ENCODE results near the gene MMAB.

The MMAB gene

DNA sequence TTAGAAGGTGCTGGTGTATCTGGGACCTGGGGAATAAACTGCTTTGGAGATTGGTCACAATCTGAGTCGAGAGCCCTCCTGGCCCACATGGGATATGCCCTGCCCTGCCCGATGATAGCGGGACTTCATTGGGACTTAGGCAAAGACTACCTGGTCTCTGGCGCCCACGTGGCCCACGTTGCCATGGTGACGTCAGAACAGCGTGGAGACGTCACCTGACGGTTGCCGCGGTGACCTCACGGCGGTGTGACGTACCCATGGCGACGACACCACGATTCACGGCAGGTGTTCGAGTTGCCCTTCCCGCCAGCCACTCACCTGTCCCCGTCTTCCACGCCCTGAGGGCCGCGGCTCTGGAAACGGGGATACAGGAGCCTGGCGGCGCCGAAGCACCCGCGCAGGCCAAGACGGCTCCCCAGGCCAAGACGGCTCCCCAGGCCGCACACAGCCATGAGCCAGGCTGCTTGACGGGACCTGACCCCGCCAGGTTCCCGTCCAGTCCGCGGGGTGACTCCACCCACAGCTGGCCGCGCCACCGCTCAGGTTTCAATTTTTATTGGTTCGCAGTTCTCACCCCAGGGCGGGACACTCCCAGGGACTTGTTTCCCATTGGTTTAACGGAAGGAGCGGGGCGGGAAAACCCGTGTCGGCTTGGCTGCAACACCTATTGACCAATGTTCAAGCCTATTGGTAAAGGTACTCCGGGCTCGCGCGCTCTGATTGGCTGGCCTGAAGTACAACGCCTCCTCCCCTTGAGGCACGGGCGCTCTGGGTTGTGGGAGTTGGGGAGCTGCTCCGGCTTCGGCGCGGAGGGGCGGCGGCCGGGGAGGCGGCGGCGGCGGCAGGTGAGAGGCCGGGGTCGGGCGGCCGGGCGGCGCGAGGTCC lies at the start of gene MMAB, which contains the start of gene MVK:
TSS of gene MMAB (minus strand) at position 476 of the 885 bp plus-strand sequence. CDS start at position 452, 24 bp downstream.
TSS of gene MVK (plus strand) at position 766 of the 885 bp plus-strand sequence. CDS start 1,029 bp downstream, outside the sequence.
- peak; percentile 96 for DNase-seq
- ATAC-seq: peak; percentile 96

DNA sequence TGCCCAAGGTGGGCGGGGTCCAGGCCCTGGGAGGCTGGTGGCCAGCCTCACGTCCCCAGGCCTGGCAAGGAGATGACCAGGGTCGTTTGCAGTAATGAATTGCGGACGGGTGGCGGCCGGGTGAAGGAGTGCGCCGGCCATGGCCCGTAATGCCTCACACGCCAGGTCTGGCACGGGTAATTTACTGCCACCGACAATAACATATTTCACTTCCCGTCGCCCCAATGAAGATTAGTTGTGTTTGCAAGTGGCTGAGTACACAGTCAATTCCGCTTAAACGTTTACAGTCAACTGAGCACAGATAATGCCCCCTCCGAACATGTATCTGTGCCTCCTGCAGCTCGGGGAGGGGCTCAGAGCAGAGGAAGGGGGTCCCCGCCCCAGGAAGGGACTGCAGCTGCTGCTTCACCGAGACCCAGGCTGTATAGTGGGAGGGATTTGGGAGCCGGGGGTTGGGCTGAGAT lies 48.6 kb upstream of the MMAB start:
- DNase-seq (no peak), ATAC-seq (no peak)

GRCh38 chr12:109621211-109621694 lies 47.9 kb upstream of the MMAB start:
- ATAC-seq (no peak), DNase-seq (no peak)

DNA sequence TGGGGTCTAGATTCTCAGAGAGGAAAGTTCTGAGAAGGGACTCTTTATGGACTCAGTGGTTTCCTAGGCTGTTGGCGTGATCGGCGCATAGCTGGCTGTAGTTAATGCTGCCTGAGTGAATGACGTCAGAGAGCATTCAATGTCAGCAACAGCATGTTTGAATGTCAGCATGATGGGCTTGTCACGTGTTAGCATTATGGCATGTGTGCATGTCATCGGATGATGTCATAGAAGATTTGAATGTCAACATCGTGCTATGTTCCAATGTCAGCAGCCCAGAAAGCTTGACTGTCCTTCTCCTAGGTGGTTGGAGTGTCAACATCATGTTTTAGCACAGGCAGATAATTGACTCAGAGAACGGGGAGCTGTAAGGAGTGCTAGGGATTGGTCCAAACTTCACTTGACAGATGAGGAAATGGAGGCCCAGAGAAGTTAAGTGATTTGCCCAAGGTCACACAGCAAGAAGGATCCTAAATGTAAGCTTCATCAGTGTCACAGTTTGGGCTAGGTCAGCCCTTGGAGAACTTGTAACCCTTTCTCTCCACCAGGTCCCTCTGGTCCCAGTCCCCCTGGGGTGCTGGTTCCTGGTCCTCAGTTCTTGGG lies 45.8 kb upstream of the MMAB start:
- ATAC-seq: no peak
- no peak for DNase-seq

- DNase-seq: no peak
- no peak for ATAC-seq
These were observed 44.8 kb upstream of the MMAB start for GRCh38 chr12:109618082-109618481.

- ATAC-seq: no peak
These were observed 44.2 kb upstream of the MMAB start for GRCh38 chr12:109617491-109617890.

DNA sequence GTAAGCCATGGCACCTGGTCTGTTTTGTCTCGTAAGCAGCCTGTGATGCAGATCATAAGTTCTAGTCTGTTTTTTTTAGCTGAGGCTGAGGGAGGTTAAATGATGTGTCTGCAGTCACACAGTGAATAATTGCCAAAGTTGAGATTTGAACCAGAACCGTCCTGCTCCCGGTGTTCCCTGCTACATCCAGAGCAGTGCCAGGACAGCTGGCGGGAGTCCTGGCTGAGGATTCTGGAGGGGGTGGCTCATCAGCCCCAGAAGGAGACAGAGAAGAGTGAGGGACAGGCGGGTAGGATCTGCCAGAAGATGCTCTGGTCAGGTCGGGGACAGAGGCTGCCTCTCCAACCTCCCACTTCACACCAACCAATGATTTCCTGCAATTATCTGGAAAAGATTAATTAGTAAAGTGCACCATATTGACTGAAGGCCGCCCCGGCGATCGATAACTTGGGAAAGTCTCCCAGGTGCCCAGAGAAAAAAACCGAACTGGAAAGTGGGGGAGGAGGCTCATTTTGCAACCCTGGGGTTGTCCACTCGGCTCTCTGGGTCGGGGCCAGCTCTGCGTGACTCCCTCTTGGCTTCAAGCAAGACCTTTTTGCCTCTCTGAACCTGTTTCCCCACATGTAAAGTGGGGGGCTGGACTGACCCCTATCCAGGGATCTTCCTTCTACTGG lies 42.4 kb upstream of the MMAB start:
- ATAC-seq (no peak), DNase-seq (no peak)

More at GRCh38 chr12:109617491-109617890, 44.2 kb upstream of the MMAB start:
- DNase-seq: no peak

GRCh38 chr12:109613649-109614455 lies 40.5 kb upstream of the MMAB start:
- DNase-seq (no peak), ATAC-seq (no peak)

- DNase-seq (no peak), ATAC-seq (no peak)
These were observed 39.7 kb upstream of the MMAB start for GRCh38 chr12:109612975-109613502.

GRCh38 chr12:109612003-109612402 lies 38.7 kb upstream of the MMAB start:
- no peak for ATAC-seq
- no peak for DNase-seq

DNA sequence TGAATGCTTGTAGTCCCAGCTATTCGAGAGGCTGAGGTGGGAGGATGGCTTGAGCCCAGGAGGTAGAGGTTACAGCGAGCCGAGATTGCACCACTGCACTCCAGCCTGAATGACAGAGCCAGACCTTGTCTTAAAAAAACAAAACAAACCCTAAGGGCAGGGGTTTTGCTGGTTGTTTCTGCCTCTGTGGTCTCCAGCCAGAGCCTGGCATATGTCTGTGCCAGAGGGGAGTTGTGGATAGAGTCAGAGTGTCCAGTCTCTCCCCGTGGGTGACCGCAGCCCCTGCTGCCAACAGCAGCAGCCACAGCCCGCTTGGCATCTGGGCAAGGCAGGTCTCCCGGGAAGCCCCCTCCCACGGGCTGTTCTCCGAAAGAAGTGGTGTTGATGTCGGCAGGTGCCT lies 37.9 kb upstream of the MMAB start:
- no peak for ATAC-seq

DNA sequence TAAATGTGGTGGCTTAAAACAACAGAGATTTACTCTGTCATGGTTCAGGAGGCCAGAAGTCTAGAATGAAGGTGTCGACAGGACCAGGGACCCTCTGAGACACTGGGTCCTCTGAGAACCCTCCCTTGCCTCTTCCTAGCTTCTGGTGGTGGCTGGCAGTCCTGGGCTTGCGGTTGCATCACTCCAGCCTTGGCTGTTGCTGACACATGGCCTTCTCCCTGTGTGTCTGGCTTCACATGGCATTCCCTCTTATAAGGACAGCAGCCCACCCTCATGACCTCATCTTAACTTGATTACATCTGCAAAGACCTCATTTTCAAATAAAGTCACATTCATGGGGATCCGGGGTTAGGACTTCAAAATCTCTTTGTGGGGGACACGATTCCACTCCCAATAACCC lies 37.2 kb upstream of the MMAB start:
- ATAC-seq (no peak), DNase-seq (no peak)

More for the DNA sequence above, 37.9 kb upstream of the MMAB start:
- DNase-seq: no peak

DNA sequence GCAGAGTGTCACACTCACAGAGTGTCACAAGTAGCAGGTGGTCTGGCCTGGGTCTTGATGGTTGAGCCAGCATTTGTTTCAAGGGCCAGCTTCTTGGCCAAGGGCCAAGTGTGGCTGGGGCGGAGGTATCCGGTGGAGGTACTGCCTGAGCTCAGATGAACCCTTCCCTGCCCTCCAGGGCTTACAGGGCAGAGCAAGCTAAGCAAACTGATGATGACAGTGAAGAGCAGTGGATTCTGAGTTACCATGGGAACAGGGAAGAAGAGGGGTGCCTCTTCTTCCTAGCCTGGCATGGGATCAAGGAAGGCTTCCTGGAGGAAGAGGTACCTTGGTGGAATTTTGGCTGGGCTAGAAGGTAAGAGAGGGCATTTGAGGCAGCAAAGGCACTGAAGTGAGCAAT lies 36.0 kb upstream of the MMAB start:
- no peak for ATAC-seq
- no peak for DNase-seq

- no peak for ATAC-seq
- DNase-seq: no peak
These were observed 35.5 kb upstream of the MMAB start for GRCh38 chr12:109608793-109609192.

- ATAC-seq: no peak
- no peak for DNase-seq
These were observed 35.0 kb upstream of the MMAB start for GRCh38 chr12:109608270-109608669.

DNA sequence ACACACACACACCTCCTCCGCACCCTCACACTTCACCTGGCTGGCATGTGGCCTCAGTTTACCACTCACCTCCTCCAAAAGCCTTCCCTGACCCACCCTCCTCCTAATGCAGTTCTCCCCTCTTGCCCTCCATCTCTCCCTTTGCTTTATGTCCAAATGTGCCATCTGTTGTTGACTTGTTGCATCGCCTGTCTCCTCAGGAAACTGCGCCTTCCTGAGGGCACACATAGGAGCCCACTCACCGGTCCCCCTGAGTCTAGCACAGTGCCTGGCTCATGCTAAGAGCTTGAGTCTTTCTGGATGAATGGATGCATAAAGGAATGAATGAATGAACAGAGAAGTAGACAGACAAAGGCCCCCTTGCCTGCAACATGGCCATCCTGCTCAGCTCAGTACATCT lies 34.3 kb upstream of the MMAB start:
- ATAC-seq (no peak), DNase-seq (no peak)

GRCh38 chr12:109606320-109607028 lies 33.2 kb upstream of the MMAB start:
- DNase-seq (no peak), ATAC-seq (no peak)

DNA sequence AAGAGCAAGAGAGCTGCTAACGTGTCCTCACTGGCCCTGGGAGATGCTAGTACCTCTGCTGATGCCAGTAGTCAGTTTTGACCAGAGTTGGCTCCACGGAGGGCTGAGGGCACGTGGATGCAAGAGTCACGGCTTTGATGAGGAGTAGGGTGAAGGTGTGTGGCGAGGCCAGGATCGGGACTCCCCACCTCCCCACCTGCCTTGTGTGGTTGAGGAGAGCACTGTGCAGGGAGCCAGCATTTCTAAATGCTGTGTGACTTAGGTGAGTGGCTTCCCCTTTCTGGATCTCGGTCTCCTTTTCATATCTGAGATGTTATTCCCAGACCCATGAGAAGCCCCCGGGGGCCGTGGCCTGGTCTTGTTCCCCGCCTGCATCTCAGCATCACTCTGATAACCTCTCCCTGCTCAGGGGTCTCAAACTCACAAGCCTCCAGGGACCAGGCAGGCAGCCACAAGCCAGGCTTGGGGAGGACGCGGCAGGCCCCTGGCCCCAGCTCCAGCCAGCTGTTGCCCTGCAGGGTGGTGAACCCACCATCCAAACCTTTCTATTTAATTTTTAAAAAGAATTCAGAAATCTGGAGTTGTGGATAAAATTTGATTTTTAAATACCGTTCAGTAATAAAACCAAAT lies 32.4 kb upstream of the MMAB start:
- ATAC-seq (no peak), DNase-seq (no peak)

- no peak for ATAC-seq
- no peak for DNase-seq
These were observed 31.7 kb upstream of the MMAB start for GRCh38 chr12:109605016-109605415.

DNA sequence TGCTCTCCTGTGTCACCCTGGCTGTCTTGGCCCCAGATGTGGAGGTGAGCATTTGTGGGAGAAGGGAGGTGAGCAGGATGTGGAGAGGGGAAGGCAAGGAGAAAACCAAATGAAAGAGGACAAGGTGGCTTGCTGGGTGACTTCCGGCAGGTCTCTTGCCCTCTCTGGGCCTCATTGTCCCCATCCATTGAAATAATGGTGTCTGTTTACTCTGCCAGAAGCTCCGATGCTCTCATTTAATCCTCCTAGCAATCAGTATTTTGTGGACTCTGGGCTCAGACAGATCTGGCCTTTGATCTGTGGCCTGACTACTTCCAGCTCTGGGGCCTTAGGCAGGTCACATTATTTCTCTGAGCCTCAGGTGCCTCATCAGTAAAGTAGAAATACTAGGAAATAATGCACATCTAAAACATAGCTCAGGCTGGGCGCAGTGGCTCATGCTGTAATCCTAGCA lies 30.9 kb upstream of the MMAB start:
- DNase-seq (no peak), ATAC-seq (no peak)
